H9 (cell line): ENCODE measurements around the gene INSRR. TPM values are rescaled to one million over a fixed set of nuclear protein-coding genes. Genes with fewer than 3 reads are reported as not detected.

Experiments used
- DNase-seq: peaks from one replicate; pipeline ENCODE4 v3.0.0-alpha.2; 2017
- H2AFZ ChIP-seq: one replicate; pipeline ENCODE4 v1.6.1; 2013; ENCODE audit warnings: mild to moderate bottlenecking, low read length, control low read depth, moderate library complexity
- H2AK5ac ChIP-seq: 2 replicates; pipeline ENCODE4 v1.6.1; 2013; ENCODE audit warnings: low read length, control low read depth, mixed read lengths; ENCODE audit not compliant: insufficient read length
- H2BK120ac ChIP-seq: one replicate; pipeline ENCODE4 v1.6.1; 2013; ENCODE audit warnings: low read depth, mild to moderate bottlenecking, low read length, control low read depth, inconsistent platforms; ENCODE audit not compliant: poor library complexity, severe bottlenecking
- H2BK12ac ChIP-seq: 2 replicates; pipeline ENCODE4 v1.6.1; 2013; ENCODE audit warnings: low read length, control low read depth, mixed read lengths, low read depth; ENCODE audit not compliant: insufficient read length
- H2BK15ac ChIP-seq: 2 replicates; pipeline ENCODE4 v1.6.1; 2013; ENCODE audit warnings: low read depth, low read length, control low read depth
- H2BK20ac ChIP-seq: one replicate; pipeline ENCODE4 v1.6.1; 2013; ENCODE audit warnings: low read depth, mild to moderate bottlenecking, low read length, control low read depth, inconsistent platforms; ENCODE audit not compliant: poor library complexity, severe bottlenecking
- H2BK5ac ChIP-seq: 2 replicates; pipeline ENCODE4 v1.6.1; 2013; ENCODE audit warnings: low read length, control low read depth, mixed read lengths; ENCODE audit not compliant: insufficient read length
- H3K14ac ChIP-seq: 2 replicates; pipeline ENCODE4 v1.6.1; 2013; ENCODE audit warnings: low read length, control low read depth; ENCODE audit not compliant: insufficient read depth
- H3K18ac ChIP-seq: 2 replicates; pipeline ENCODE4 v1.6.1; 2013; ENCODE audit warnings: low read depth, mild to moderate bottlenecking, mixed read lengths, low read length, control low read depth; ENCODE audit not compliant: insufficient read length
- H3K23ac ChIP-seq: 2 replicates; pipeline ENCODE4 v1.6.1; 2013; ENCODE audit warnings: low read length, control low read depth, mixed read lengths, low read depth; ENCODE audit not compliant: insufficient read length
- H3K23me2 ChIP-seq: 2 replicates; pipeline ENCODE4 v1.6.1; 2013; ENCODE audit warnings: low read depth, mild to moderate bottlenecking, mixed read lengths, low read length, control low read depth; ENCODE audit not compliant: insufficient read length, poor library complexity, severe bottlenecking
- H3K27ac ChIP-seq: 2 replicates; pipeline ENCODE4 v1.5.1; 2013; ENCODE audit warnings: low read length, control low read depth, mixed read lengths, low read depth; ENCODE audit not compliant: insufficient read length
- H3K27me3 ChIP-seq: 2 replicates; pipeline ENCODE4 v1.6.1; 2013; ENCODE audit warnings: low read length, control low read depth, inconsistent platforms; ENCODE audit not compliant: insufficient read depth
- H3K4ac ChIP-seq: 2 replicates; pipeline ENCODE4 v1.6.1; 2013; ENCODE audit warnings: low read depth, mild to moderate bottlenecking, control low read depth, inconsistent platforms, low read length, moderate library complexity
- H3K4me1 ChIP-seq: 2 replicates; pipeline ENCODE4 v1.6.1; 2013; ENCODE audit warnings: low read length, control low read depth, inconsistent platforms; ENCODE audit not compliant: insufficient read depth
- H3K4me2 ChIP-seq: 2 replicates; pipeline ENCODE4 v1.6.1; 2013; ENCODE audit warnings: low read length, control low read depth, mixed read lengths; ENCODE audit not compliant: insufficient read length, insufficient read depth
- H3K56ac ChIP-seq: 2 replicates; pipeline ENCODE4 v1.6.1; 2013; ENCODE audit warnings: low read depth, mild to moderate bottlenecking, mixed read lengths, low read length, control low read depth; ENCODE audit not compliant: insufficient read length
- H3K79me1 ChIP-seq: 2 replicates; pipeline ENCODE4 v1.6.1; 2013; ENCODE audit warnings: low read depth, mild to moderate bottlenecking, moderate library complexity, low read length, control low read depth, inconsistent platforms; ENCODE audit not compliant: insufficient read depth, poor library complexity, severe bottlenecking
- H3K79me2 ChIP-seq: 2 replicates; pipeline ENCODE4 v1.6.1; 2013; ENCODE audit warnings: low read length, control low read depth, inconsistent platforms; ENCODE audit not compliant: insufficient read depth
- H3K9ac ChIP-seq: 2 replicates; pipeline ENCODE4 v1.6.1; 2013; ENCODE audit warnings: low read length, control low read depth, mixed read lengths; ENCODE audit not compliant: insufficient read length; ENCODE audit errors: extremely low read depth
- H3K9me3 ChIP-seq: one replicate; pipeline ENCODE4 v1.6.1; 2013; ENCODE audit warnings: low read depth, low read length, inconsistent platforms; ENCODE audit not compliant: control insufficient read depth
- H3T11ph ChIP-seq: one replicate; pipeline ENCODE4 v1.6.1; 2013; ENCODE audit warnings: mild to moderate bottlenecking, low read length, control low read depth, inconsistent platforms
- H4K20me1 ChIP-seq: one replicate; pipeline ENCODE4 v1.6.1; 2013; ENCODE audit not compliant: control insufficient read depth, insufficient read length, insufficient read depth
- H4K5ac ChIP-seq: 2 replicates; pipeline ENCODE4 v1.6.1; 2013; ENCODE audit warnings: low read depth, mild to moderate bottlenecking, mixed read lengths, low read length, control low read depth; ENCODE audit not compliant: insufficient read length
- H4K8ac ChIP-seq: replicated peaks from 2 replicates; pipeline ENCODE4 v1.6.1; 2013; ENCODE audit warnings: low read length, control low read depth, mixed read lengths, low read depth; ENCODE audit not compliant: insufficient read length
- H4K91ac ChIP-seq: 2 replicates; pipeline ENCODE4 v1.6.1; 2013; ENCODE audit warnings: low read depth, mild to moderate bottlenecking, moderate library complexity, mixed read lengths, low read length, control low read depth; ENCODE audit not compliant: insufficient read length
- H3K27ac Mint-ChIP-seq, 3 experiments: 2 replicates in 2 of 3; 3 replicates in 1 of 3; pipeline ENCODE4 v1.8.0; 2020 to 2021; ENCODE audit warnings: mixed read lengths in 3 of 3, mild to moderate bottlenecking in 1 of 3, moderate library complexity in 1 of 3
- H3K27me3 Mint-ChIP-seq: 2 replicates; pipeline ENCODE4 v1.8.0; 2021; ENCODE audit warnings: low read depth, mild to moderate bottlenecking, moderate library complexity, mixed read lengths
- H3K36me3 Mint-ChIP-seq, 3 experiments: 2 replicates in 2 of 3; 3 replicates in 1 of 3; pipeline ENCODE4 v1.8.0; 2020 to 2021; ENCODE audit warnings: low read depth in 3 of 3, mixed read lengths in 3 of 3; ENCODE audit not compliant: insufficient read depth in 1 of 3
- H3K4me1 Mint-ChIP-seq, 2 experiments: 2 replicates each; pipeline ENCODE4 v1.8.0; 2020; ENCODE audit warnings: mixed read lengths in 2 of 2
- H3K4me3 Mint-ChIP-seq, 2 experiments: 2 replicates in 1 of 2; 3 replicates in 1 of 2; pipeline ENCODE4 v1.8.0; 2020 to 2021; ENCODE audit warnings: mild to moderate bottlenecking in 2 of 2, mixed read lengths in 2 of 2, moderate library complexity in 1 of 2
- H3K9me3 Mint-ChIP-seq, 2 experiments: 2 replicates in 1 of 2; 3 replicates in 1 of 2; pipeline ENCODE4 v1.8.0; 2020; ENCODE audit warnings: mild to moderate bottlenecking in 2 of 2, mixed read lengths in 2 of 2, moderate library complexity in 1 of 2
- CTCF ChIP-seq: fragments of 200-600 bp; sonication (generic); conservative IDR thresholded peaks from 3 replicates; pipeline ENCODE4 v1.8.0; 2021; ENCODE audit warnings: antibody characterized with exemption, mild to moderate bottlenecking
- WGBS: extraction: QIAGEN DNeasy Blood & Tissue Kit; methylation state at CpG from one replicate; pipeline ENCODE4 v1.1.7; 2013; ENCODE audit warnings: missing lambda C conversion rate, low lambda C conversion rate, mixed read lengths; ENCODE audit not compliant: insufficient read length; ENCODE audit errors: extremely low coverage; 5-methylcytosine and 5-hydroxymethylcytosine counted together
- total RNA-seq: library from RNA; stranded (reverse); gene quantifications from 2 replicates; pipeline ENCODE4 v1.2.1, GENCODE V29; 2021

Gene INSRR
- total RNA-seq, 1 experiment from 2014 or later = not detected

GRCh38 chr1:156814571-156815260 is 44.2 kb downstream of the INSRR start:
- Histone ChIP-seq H2BK15ac (no peak overlapping the region), H3K14ac (peak overlapping the region; percentile 74), H2AK5ac (no peak overlapping the region), H3K4me2 (no peak overlapping the region), H2BK12ac (no peak overlapping the region), H3K27ac (no peak overlapping the region), H4K8ac (no peak overlapping the region), H3K79me1 (no peaks in the 10 kb centered on the region), H4K5ac (no peak overlapping the region), H4K91ac (no peak overlapping the region), H4K20me1 (no peaks in the 10 kb centered on the region), H2AFZ (no peak overlapping the region), H3K9ac (no peak overlapping the region), H3K4me1 (no peaks in the 10 kb centered on the region), H3K27me3 (peaks cover 11% of the 10 kb centered on the region; the same call in 1 of the 2 replicates), H3K79me2 (no peaks in the 10 kb centered on the region), H3K23ac (no peak overlapping the region), H3K56ac (no peak overlapping the region), H3K4ac (no peak overlapping the region), H2BK120ac (no peak overlapping the region), H3T11ph (no peak overlapping the region), H3K18ac (peak overlapping the region; percentile 63), H3K9me3 (no peaks in the 10 kb centered on the region), H3K23me2 (peaks cover 5% of the 10 kb centered on the region), H2BK20ac (no peak overlapping the region), H2BK5ac (no peak overlapping the region)
- Mint-ChIP-seq H3K4me1 (peaks cover 19 to 34% of the 10 kb centered on the region in 2 experiments), H3K9me3 (no peaks in the 10 kb centered on the region; a peak in 1 of 5 replicates), H3K36me3 (peaks cover 0 to 7% (median 4%) of the 10 kb centered on the region in 3 experiments; a peak in 3 of 7 replicates), H3K27ac (no peak overlapping the region), H3K4me3 (peak overlapping the region in 1 of 2 experiments; percentile 77; a peak in 2 of 5 replicates), H3K27me3 (peaks cover 70% of the 10 kb centered on the region)
- TF ChIP-seq CTCF = no peak
- no CpG with 5 or more reads among the region's 7 CpGs for WGBS
- no peak for DNase-seq
